GM21367 (cell line): ENCODE results near the gene SUN5.
"Not testable (repeated sequence)": the region's sequence is repeated elsewhere in the genome, so short reads cannot be mapped to it uniquely, and the experiment has no call there.

Experiments
- ATAC-seq: cut with Tn5 transposase; IDR thresholded peaks from one replicate; pipeline ENCODE4 v1.9.1; 2021; ENCODE audit not compliant: unreplicated experiment

Gene SUN5

DNA sequence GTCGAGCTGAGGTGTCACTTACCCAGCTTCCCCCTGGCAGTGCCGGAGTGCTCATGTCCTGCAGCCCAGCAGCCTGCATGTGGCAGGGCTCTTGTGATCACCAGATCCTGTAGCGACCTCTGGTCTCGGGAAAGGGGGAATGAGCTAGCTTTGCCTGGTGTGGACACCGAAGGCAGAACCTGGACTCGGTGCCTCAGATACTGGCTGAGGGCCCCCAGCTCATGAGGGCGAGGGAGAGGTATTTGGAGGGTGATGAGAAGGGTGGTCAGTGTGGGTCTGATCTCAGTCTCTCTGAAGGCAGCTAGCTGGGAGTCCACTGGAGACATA lies 26.3 kb downstream of the SUN5 start:
- ATAC-seq, result no peak

DNA sequence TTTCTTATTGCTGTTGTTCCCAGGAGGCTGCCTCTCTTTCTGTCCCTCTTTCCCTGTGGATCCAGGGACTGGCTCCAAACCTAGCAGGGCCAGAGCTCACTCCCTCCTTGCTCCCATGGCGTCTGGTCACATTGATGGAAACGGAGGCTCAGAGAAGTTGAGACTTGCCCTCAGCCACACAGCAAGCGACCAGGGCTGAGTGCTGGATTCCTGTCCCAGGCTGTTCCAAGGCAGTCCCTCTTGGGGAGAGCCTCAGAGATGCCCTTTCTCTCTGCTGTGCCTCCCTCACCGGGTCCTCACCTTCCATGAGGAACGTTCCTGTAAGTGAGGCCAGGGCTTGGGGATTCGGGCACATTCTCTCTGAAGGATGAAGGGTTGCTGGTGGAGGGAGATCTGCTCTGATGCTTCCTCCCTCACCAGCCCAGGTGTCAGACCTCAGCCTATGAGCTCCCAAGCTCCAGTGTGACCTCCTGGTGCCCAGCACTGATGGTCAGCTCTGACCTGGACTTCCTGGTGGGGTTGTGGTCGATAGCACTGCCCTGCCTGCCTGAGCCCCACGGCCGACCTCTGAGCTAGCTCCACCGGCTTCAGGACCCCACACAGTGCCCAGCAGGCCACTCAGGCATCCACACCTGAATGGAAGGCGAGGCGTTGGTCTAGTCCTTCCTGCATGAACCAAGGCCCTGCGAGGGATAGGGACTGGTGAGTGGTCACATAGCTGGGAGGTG lies 26.8 kb downstream of the SUN5 start:
- no peak for ATAC-seq

DNA sequence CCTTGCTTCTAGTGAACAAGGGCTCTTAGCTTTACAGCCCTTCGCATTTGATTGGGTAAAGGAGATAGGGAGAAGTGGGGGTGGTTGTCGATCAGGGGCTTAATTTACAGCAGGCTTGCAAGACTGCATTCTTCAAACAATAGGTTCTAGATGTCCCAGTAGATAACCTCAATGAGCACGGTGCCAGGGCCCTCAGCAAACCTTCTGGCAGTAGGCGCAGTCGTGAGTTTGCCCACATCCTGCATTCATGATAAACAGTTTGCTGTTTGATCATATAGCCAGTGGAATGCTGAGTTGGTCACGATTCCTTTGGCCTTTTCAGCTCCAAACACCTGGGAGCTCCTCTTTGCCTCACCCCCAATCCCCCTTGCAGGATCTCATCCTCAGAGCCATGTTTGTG lies 27.5 kb downstream of the SUN5 start:
- no peak for ATAC-seq

DNA sequence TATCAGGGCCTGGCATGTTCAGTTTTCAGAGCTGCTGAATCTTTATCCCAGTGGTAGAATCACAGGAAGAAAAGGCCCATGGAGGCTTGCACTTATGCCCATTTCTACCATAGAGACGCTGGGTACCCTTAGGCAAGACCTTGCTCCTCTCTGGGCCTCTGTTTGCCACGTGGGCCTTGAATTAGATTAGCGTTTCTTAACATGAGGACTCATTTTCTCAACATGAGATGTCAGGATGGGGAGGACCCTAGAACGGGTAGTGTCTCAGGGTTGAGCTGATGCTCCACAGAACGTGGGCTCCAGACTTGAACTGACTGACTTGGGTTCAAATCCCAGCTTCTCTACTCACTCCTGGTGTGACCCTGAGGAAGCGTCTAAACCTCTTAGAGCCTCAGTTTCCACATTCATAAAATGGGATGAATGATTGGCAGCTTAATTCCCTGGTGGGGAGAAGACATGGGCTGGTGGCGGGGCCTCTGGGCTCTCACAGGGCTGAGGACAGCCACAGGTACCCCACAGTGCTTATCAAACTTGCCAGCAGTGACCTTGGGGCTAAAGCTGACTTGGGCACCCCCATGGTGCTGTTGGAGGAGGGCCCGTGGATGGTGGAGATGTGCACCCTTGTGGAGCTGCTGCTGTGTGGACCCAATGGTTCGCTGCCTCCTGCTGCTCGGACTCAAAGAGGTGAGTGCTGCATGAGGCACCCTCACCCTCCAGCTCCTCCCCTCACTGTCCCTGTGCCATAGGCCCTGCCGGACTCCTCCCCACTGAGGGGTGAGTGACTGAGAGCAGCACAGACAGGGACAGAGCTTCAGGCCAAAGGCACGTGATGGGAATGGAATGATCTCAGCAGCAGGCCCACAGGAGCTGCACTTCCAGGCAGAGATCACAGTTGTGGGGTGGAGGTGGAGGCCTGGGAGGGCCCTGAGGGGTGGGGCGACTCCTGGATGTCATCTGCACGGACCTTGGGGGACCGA lies 28.2 kb downstream of the SUN5 start:
- no peak for ATAC-seq

DNA sequence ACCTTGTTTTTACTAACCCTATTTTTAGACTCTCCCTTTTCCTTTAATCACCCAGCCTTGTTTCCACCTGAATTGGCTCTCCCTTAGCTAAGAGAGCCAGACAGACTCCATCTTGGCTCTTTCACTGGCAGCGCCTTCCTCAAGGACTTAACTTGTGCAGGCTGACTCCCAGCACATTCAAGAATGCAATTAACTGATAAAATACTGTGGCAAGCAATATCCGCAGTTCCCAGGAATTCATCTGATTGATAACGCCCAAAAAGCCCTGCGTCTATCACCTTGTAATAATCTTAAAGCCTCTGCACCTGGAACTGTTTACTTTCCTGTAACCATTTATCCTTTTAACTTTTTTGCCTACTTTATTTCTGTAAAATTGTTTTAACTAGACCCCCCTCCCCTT lies 29.1 kb downstream of the SUN5 start:
- not testable (repeated sequence) for ATAC-seq

DNA sequence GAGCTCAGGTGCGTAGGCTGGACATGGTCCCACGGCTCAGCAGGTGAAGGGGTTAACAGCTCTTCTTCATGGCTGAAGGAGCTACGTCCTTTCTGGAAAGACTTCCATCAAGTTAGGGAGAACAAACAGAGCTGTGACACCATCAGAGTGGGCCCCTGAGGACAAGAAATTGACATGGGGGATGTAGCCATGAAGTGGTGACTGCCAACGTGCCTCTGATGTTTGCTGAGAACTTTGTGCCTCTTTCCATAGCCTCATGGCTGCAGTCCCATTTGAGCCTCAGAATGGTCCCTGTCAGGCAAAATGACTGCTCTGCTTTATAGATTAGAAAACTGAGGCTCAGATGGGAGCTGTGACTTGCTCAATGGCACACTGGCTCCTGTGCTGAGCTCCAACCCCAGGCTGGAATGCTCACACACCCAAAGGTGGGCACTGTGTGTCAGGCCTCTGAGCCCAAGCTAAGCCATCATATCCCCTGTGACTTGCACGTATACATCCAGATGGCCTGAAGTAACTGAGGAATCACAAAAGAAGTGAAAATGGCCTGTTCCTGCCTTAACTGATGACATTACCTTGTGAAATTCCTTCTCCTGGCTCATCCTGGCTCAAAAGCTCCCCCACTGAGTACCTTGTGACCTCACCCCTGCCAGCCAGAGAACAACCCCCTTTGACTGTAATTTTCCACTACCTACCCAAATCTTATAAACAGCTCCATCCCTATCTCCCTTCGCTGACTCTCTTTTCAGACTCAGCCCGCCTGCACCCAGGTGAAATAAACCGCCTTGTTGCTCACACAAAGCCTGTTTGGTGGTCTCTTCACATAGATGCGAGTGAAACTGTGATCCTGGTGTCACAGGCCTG lies 29.8 kb downstream of the SUN5 start:
- not testable (repeated sequence) for ATAC-seq

DNA sequence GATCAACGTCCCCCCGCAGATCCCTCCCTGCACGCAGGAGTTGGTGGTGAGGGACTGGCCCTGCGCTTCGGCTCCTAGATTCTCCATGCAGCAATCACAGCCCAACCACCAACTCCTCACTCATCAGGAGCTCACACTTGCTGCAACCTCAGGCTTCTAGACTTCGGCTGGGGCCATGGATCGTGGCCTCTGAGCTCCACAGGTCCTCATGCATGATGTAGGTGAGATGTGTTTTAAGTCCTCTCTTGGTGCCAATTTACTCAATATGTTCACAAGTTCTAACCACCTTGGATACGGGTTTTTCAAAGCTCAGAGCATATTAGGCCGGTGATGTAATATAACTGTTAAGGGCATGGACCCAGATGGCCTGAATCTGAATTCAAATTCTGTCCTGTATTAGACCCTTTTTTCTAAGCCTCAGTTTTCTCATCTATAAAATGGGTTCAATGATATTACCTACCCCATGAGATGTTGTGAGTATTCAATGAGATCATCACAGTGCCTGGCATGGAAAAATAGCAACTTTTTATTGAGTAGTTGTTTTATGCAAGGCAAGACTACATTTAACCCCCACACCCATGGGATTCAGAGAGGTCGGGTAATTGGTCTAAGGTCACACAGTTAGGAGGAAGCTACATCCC lies 31.0 kb downstream of the SUN5 start:
- no peak for ATAC-seq

DNA sequence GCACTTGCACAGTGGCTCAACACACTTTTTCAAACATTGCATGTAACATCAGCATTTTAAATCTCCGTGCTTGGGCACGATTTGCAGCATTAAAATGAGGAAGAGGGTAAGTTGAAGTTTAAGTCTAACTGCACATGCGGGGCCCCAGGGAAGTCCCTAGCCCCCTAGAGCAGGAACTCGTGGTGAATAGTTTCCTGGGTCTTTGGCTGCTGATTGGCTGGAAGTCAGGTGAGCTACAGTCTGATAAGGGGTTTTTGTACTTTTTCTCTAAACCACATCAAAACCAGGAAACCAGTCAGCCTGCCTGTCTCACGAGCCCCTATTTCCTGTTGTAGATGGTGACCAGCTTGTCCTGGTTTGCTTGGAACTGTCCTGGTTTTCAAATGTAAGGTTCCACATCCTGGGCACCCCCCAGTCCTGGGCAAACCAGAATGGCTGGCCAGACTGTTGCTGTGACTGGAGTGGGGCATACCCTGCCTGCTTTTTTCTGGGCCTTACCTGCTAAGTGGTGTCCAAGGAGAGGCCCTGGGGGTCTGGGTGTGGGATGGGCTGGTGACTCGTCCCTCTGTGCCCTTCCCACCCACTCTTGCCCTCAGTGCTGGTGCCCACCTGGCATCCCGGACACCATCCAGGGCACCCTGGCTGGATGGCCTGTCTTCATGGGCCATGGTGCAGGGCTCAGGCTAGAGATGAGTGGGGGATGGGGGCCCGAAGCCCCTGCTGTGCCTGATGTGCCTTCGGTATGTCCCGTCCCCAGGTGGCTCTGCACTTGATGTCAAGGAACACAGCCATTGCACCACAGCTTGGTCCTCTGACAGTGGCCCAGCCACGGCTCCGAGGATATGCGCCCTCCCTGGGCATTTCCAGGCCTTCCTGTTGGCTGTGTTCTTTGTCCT lies 31.8 kb downstream of the SUN5 start:
- ATAC-seq, result peak; percentile 60

DNA sequence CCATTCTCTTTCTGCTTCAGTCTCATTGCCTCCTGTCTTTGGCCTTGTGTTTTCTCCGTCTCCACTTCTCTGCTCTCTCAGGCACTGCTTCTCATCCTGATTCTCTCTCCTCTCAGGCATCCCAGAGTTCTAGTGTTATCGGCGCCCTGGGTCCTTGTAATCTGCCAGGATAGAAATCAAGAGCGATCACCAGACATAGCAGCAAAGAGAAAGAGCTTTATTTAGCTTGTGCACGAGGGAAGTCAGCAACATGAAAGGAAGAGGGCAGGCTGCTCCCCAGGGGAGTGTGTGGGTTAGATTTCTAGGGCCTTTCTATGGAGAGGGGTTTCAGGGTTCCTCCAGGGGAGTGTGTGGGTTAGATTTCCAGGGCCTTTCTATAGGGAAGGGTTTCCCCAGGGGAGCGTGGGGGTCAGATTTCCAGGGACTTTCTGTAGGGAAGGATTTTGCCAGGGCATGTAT lies 32.5 kb downstream of the SUN5 start:
- no peak for ATAC-seq

DNA sequence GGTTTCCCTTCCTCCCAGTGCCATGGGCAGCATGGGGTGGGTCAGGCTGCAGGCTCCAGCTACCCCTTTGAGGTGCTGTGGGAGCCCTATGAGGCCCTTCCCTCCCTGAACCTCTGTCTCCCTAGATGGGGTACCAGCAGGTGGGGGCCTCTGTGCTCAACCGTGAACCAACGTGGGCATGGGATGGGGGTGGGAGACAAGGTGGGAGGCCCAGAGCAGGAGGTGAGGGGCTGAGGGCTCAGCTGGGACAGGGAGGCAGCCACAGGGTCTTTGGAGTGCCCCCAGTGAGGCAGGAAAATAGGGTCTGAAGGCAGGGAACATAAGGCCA lies 33.3 kb downstream of the SUN5 start:
- ATAC-seq, result no peak

DNA sequence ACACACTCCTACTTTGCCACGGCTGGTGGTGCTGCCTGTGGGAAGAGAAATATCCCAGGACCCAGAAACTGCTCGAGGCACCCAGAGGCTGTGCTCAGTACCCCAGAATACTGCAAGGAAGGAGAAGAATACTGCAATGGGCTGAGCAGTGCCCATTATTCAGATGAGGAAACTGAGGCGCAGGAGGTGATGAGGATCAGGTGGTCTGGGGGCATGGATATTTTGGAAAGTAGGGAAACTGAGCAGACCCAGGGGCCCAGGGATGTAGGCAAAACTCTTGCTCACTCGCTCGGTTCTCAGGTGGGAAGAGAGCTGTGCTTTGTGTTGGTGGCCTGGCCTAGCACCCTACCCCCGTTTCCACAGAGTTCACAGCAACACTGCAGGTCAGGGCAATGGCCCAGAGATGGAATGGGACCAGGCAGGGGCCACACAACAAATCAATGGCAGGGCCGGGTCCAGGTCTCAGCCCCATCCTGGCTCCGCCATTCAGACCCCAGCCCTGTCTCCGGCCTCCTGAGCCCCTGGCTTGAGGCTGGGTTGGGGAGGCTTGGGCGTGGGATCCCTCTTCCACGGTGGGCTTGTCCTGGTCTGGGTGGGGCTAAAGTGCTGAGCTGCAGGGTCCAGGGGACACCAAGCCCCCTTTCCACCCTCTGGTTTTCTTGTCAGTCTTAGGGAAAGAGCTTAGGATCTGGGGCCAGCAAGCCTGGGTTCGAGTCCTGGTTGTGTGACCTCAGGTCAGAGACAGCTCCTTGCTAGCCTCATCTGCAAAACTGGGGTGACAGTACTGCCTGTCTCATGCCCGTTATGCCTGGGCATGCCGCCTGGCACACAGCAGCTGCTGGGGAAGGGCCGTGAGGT lies 33.9 kb downstream of the SUN5 start:
- no peak for ATAC-seq

DNA sequence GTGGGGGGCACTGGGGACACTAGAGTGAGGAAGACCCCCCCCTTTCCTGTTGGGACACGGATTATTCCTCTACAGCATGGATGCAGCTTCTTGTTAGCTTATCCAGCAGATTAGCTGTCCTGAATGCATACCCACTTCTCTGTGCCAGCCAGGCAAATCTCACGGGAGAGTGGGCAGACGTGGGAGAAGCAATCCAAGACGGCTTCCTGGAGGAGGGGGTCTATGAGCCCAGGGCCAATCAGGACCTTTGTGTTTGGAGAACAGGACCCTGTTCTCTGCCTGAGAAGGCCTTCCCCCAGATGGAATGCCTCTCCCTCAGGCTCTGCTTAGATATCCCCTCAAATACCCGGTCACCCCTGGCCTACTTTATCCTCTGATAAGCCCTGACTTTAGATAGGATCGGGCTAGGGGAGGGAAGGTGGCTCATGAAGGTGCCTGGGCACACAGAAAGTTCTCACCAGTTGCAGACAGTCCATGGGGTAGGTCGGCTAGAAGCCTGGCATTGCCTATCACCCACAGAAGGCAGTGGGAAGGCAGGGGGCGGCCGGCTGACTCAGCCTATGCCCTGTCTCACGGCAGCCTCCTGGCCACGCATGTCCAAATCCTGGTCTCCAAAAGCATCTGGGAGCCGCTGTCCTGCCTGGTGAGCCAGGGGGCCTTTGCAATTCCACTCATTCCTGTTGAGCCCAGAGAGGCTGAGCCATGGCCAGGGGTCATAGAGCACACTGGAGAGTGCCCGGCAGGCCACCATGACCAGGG lies 34.7 kb downstream of the SUN5 start:
- ATAC-seq, result no peak

DNA sequence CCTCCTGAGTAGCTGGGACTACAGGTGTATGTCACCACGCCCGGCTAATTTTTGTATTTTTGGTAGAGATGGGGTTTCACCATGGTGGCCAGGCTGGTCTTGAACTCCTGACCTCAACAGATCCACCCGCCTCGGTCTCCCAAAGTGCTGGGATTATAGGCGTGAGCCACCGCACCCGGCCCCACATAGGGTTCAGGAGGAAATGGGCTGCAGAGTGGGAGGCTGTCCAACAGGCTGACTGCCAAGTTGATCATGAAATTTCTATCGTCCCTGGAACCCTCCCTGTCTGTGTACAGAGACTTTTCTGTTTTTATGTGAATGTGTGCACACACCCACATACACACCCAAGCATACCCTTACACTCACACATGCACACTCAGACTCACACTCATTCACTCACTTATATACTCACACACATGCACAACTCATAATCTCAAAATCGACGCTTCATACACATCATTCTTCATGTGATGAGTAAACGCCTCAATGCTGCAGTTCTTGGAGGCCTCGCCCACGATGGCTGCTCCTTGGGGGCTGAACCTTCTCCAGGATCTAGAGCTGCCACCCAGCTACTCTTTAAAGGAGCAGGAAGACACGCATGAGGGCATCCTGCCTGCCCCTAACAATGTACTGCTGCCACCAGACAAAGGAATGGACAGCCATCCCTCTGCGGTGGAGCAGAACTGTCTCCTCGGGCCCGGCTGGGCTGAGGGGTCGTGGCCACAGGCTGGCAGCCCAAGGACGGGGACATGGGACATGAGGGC lies 35.6 kb downstream of the SUN5 start:
- no peak for ATAC-seq

DNA sequence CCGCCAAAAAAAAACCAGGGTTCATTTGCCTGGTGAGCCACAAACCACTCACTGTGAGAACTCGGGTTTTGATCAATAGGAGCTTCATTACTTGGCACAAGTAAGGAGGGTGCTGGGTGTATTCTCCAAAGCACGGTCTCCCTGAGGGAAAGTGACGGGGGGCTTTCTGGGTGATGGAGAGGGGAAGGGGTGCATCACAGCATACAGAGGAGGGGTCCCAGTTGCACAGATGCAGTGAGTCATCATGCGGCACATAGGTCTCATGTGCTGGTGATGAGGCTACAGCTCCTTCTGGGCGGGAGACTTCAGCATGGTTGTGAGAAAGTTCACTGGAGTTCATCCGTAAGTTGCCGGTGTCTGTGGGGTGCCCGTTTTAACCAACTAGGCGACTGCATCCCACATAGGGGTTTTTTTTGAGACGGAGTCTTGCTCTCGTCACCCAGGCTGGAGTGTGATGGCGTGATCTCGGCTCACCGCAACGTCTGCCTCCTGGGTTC lies 36.2 kb downstream of the SUN5 start:
- no peak for ATAC-seq

DNA sequence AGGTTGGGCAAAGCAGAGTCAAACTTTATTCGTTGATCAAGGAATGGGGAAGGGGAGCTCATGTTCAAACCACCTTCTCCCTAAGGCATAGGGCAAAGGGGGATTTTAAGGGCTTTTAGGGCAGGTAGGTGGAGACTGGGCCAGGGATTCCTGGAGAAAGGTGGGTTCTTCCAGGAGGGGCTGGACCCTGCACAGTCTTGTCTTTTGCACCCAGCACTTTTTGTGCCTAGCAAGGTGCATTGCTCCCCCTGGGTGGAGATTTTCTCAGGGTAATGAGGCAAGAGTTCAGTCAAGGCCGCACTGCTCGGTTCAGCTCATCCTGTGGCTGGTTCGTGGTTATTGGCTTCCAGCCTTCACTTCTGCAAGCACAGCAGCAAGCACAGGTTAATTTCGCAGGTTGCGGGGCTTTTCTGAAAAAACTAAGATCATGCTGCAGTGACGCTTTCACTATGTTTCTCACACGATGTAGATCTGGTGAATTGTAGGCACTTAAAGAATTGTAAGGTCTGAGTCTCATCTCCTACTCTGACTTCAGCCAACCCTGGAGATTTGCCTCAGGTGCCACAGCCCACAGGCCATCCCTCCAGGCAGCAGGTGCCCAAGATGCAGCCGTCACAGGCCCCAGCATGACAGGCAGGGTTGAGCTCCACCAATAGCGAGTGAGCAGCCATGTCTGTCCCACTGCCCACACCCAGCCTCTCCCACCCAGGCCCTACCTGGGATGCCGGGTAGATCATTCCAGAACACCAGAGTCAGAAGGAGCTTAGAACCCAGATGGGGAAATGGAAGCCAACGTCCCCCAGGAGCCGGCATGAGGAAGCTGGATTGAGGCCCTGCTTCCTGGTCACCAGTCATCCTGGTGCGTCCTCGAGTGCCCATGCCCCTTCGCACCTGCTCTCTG lies 37.1 kb downstream of the SUN5 start:
- no peak for ATAC-seq

DNA sequence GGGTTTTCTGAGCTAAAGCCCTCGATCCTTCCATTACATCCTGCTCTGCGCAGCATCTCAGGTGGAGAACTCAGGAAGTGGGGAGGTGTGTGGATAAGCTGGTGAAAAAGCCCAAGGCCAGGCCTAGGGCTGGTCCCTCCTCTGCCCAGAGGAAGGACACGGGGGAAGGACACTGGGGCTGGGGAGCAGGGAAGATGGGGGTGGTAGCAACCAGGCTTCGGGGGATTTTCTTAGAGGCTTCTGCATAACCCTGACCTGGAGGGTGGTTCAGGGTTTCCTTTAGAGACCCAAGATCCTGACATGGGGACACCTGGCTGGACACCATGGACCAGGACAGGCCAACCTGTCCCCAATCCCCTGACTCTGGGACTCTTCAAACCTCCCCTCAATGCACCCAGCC lies 37.9 kb downstream of the SUN5 start:
- no peak for ATAC-seq
